Mononuclear cell (primary cell): ENCODE measurements around the gene PLA2G5. TPM values are rescaled to one million over a fixed set of nuclear protein-coding genes. Genes with fewer than 3 reads are reported as not detected.
"Not testable (repeated sequence)": the region's sequence is repeated elsewhere in the genome, so short reads cannot be mapped to it uniquely, and the experiment has no call there.

ENCODE experiments used
- H3K27me3 ChIP-seq: 2 replicates; pipeline ENCODE4 v1.6.0; 2011; ENCODE audit warnings: low read length, control low read depth; ENCODE audit not compliant: insufficient read depth
- H3K4me1 ChIP-seq: 2 replicates; pipeline ENCODE4 v1.5.1; 2011; ENCODE audit warnings: mild to moderate bottlenecking, low read length, control low read depth; ENCODE audit not compliant: insufficient read depth
- H3K4me3 ChIP-seq: 2 replicates; pipeline ENCODE4 v1.5.1; 2011; ENCODE audit warnings: mild to moderate bottlenecking, low read length, moderate library complexity
- H3K9me3 ChIP-seq: 2 replicates; pipeline ENCODE4 v1.5.1; 2011; ENCODE audit warnings: low read depth, mild to moderate bottlenecking, control low read depth, low read length
- total RNA-seq: library from RNA; depleted of rRNA; stranded (reverse); fragments of >200 nt; gene quantifications from one replicate; pipeline ENCODE4 v1.2.3, GENCODE V29; 2012

PLA2G5 gene
- total RNA-seq, 1 donor, result not detected

GRCh38 chr1:20052386-20052785, 17.6 kb upstream of the PLA2G5 start:
- H3K27me3 ChIP-seq, result no peaks in the 10 kb centered on the region
- H3K4me3 ChIP-seq, result no peak overlapping the region
- no peaks in the 10 kb centered on the region for H3K4me1 ChIP-seq
- H3K9me3 ChIP-seq, result peaks cover 28% of the 10 kb centered on the region

GRCh38 chr1:20057886-20058420, 12.0 kb upstream of the PLA2G5 start:
- H3K27me3 ChIP-seq, result no peaks in the 10 kb centered on the region
- H3K4me1 ChIP-seq, result peaks cover 42% of the 10 kb centered on the region
- H3K9me3 ChIP-seq, result no peaks in the 10 kb centered on the region

GRCh38 chr1:20058531-20058930, 11.5 kb upstream of the PLA2G5 start:
- Histone ChIP-seq H3K4me3 (no peak overlapping the region), H3K27me3 (no peaks in the 10 kb centered on the region), H3K9me3 (no peaks in the 10 kb centered on the region), H3K4me1 (peaks cover 42% of the 10 kb centered on the region)

More at GRCh38 chr1:20057886-20058420, 12.0 kb upstream of the PLA2G5 start:
- no peak overlapping the region for H3K4me3 ChIP-seq

GRCh38 chr1:20059847-20060246, 10.1 kb upstream of the PLA2G5 start:
- H3K27me3 ChIP-seq, result no peaks in the 10 kb centered on the region
- peaks cover 42% of the 10 kb centered on the region for H3K4me1 ChIP-seq
- H3K9me3 ChIP-seq, result no peaks in the 10 kb centered on the region
- H3K4me3 ChIP-seq, result no peak overlapping the region

GRCh38 chr1:20060791-20061190, 9.2 kb upstream of the PLA2G5 start:
- H3K9me3 ChIP-seq, H3K27me3 ChIP-seq, H3K4me3 ChIP-seq: not testable (repeated sequence)
- H3K4me1 ChIP-seq, result peaks cover 42% of the 10 kb centered on the region

DNA sequence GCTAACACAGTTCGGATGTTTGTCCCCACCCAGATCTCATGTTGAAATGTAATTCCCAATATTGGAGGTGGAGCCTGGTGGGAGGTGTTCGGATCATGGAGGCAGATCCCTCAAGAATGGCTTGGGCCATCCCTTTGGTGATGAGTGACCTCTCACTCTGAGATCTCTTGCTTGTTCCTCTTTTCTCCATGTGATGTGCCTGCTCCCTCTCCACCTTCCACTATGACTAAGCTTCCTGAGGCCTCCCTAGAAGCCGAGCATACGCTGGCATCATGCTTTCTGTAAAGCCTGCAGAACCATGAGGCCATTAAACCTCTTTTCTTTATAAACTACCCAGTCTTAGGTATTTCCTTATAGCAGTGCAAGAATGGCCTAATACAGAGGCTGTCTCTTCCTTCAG, 8.1 kb upstream of the PLA2G5 start:
- Histone ChIP-seq H3K4me1 (peaks cover 42% of the 10 kb centered on the region), H3K9me3 (no peaks in the 10 kb centered on the region), H3K27me3 (no peaks in the 10 kb centered on the region), H3K4me3 (no peak overlapping the region)

GRCh38 chr1:20063861-20064292, 6.1 kb upstream of the PLA2G5 start:
- Histone ChIP-seq H3K9me3 (no peaks in the 10 kb centered on the region), H3K4me3 (no peak overlapping the region), H3K27me3 (no peaks in the 10 kb centered on the region), H3K4me1 (peaks cover 33% of the 10 kb centered on the region)

- no peak overlapping the region for H3K4me3 ChIP-seq
- no peaks in the 10 kb centered on the region for H3K27me3 ChIP-seq
- H3K4me1 ChIP-seq, result peaks cover 6% of the 10 kb centered on the region
- no peaks in the 10 kb centered on the region for H3K9me3 ChIP-seq
Measured at GRCh38 chr1:20068722-20069121, 1.3 kb upstream of the PLA2G5 start.

DNA sequence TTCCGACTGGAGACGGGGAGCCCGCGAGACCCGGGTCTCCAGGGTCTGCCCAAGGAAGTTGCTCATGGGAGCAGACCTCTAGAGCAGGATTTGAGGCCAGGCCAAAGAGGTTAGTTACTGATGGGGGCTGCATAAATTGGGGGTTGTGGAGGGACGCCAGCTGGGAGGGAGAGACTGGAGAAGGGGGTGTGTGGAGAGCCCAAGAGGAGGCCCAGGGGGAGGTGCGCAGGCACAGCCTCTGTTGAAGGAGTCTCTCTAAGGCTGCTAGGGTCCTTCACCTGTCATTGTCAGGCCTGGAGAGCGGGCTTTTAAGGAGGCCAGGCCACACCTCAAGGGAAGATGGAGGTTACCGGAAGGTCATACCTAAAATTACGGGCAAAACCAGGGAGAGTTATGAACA, 363 bp downstream of the PLA2G5 start:
- H3K27me3 ChIP-seq, result no peaks in the 10 kb centered on the region
- peaks cover 9% of the 10 kb centered on the region for H3K4me1 ChIP-seq
- no peak overlapping the region for H3K4me3 ChIP-seq
- no peaks in the 10 kb centered on the region for H3K9me3 ChIP-seq

- H3K4me3 ChIP-seq, result no peak overlapping the region
- H3K9me3 ChIP-seq, result no peaks in the 10 kb centered on the region
- no peaks in the 10 kb centered on the region for H3K27me3 ChIP-seq
- peaks cover 9% of the 10 kb centered on the region for H3K4me1 ChIP-seq
Measured at GRCh38 chr1:20071416-20071815, 1.4 kb downstream of the PLA2G5 start.

- peaks cover 15% of the 10 kb centered on the region for H3K4me1 ChIP-seq
- H3K4me3 ChIP-seq, result no peak overlapping the region
- no peaks in the 10 kb centered on the region for H3K9me3 ChIP-seq
- no peaks in the 10 kb centered on the region for H3K27me3 ChIP-seq
Measured at GRCh38 chr1:20072771-20073170, 2.8 kb downstream of the PLA2G5 start.

DNA sequence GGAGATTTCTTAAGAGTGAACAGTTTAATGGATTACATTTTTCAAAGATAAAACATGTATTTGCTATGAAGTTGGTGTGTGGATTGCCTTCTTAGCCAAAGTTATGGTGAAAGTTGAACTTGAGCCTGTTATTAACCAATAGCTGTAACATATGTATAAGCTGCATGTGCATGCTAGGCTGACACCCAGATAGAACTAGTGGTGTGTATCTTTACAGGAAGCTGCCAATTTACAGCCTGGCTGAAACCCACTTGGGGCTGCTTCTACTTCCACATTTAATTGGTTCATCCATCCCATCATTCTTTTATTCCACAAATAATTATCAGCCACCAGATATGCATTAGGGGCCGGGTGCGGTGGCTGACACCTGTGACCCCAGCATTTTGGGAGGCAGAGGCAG, 3.3 kb downstream of the PLA2G5 start:
- no peak overlapping the region for H3K4me3 ChIP-seq
- H3K4me1 ChIP-seq, result peaks cover 19% of the 10 kb centered on the region
- no peaks in the 10 kb centered on the region for H3K27me3 ChIP-seq
- no peaks in the 10 kb centered on the region for H3K9me3 ChIP-seq

DNA sequence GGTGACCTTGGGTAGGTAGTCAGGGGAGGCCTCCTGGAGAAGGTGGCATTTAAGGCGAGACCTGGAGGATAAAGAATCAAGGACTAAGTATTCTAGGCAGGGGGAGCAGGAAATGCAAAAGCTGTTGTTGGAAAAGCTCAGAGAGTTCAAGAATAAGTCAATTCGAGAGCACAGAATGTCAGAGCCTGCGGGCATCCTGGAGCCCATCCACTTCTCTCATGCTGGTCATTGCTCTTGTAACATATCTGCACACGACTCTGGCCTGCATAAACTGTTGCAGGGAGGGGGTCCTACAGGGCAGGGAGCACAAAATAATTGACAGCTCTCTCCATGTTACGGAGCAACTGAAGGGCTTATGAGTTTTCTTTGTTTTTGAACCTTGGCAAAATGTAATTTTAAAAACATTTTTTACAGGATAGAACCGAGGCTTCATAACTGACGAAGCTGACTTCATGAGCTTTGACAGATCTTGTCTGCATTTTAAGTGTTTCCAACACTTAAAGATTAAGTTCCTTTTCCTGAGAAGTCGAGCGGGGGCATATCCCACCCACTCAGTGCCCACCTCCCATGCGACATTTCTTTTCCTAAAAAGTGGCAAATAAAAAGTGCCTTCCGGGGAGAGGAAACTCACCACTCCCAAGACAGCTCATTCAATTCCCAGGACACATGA, 4.2 kb downstream of the PLA2G5 start:
- Histone ChIP-seq H3K4me3 (no peak overlapping the region), H3K27me3 (no peaks in the 10 kb centered on the region), H3K4me1 (peaks cover 19% of the 10 kb centered on the region), H3K9me3 (no peaks in the 10 kb centered on the region)

- no peak overlapping the region for H3K4me3 ChIP-seq
- H3K9me3 ChIP-seq, result no peaks in the 10 kb centered on the region
- H3K4me1 ChIP-seq, result peaks cover 19% of the 10 kb centered on the region
- no peaks in the 10 kb centered on the region for H3K27me3 ChIP-seq
Measured at GRCh38 chr1:20074725-20075171, 4.8 kb downstream of the PLA2G5 start.

GRCh38 chr1:20075345-20075744, 5.4 kb downstream of the PLA2G5 start:
- Histone ChIP-seq H3K27me3 (no peaks in the 10 kb centered on the region), H3K4me1 (peaks cover 19% of the 10 kb centered on the region), H3K4me3 (no peak overlapping the region)

DNA sequence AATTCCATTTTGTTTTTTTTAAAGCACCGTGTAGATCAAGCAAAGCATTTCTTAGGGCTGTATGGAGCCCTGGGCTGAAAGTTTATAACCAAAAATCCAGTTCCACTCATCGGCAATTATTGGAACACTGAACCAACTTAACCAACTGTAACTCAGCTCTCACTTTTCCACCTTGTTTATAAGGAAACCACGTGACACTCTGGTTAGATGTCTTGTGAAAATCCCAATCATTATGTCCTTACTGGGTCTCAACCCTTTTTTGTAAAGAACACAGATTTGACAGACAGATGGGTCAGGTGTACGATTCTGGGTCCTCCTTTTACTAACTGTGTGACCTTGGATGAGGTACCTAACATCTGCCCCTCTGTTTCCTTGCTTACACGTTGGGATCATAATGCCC, 6.2 kb downstream of the PLA2G5 start:
- no peaks in the 10 kb centered on the region for H3K9me3 ChIP-seq
- H3K4me3 ChIP-seq, result no peak overlapping the region
- H3K4me1 ChIP-seq, result peaks cover 27% of the 10 kb centered on the region
- H3K27me3 ChIP-seq, result no peaks in the 10 kb centered on the region

More at GRCh38 chr1:20075345-20075744, 5.4 kb downstream of the PLA2G5 start:
- no peaks in the 10 kb centered on the region for H3K9me3 ChIP-seq
